HEK293 (cell line): Measurements from ENCODE around the gene IL1RL2.

Experiments
- CTCF ChIP-seq: fragments of 450-650 bp; formaldehyde crosslinking; IDR thresholded peaks from 2 replicates; pipeline ENCODE4 v1.5.1; 2016; ENCODE audit warnings: missing biosample characterization, missing genetic modification characterization
- KLF10 ChIP-seq: fragments of 450-650 bp; IDR thresholded peaks from 2 replicates; pipeline ENCODE4 v1.5.1; 2018; ENCODE audit warnings: missing biosample characterization, mild to moderate bottlenecking, missing genetic modification characterization
- OVOL3 ChIP-seq: fragments of 450-650 bp; formaldehyde crosslinking; IDR thresholded peaks from 2 replicates; pipeline ENCODE4 v1.5.1; 2016; ENCODE audit warnings: missing biosample characterization, missing genetic modification characterization
- REST ChIP-seq: fragments of 450-650 bp; formaldehyde crosslinking; IDR thresholded peaks from 2 replicates; pipeline ENCODE4 v1.5.1; 2016; ENCODE audit warnings: missing biosample characterization, missing genetic modification characterization
- ZBTB10 ChIP-seq: fragments of 450-650 bp; formaldehyde crosslinking; IDR thresholded peaks from 2 replicates; pipeline ENCODE4 v1.5.1; 2016; ENCODE audit warnings: missing biosample characterization, missing genetic modification characterization
- ZBTB7A ChIP-seq: fragments of 450-650 bp; formaldehyde crosslinking; IDR thresholded peaks from 2 replicates; pipeline ENCODE4 v1.5.1; 2016; ENCODE audit warnings: low read depth, missing biosample characterization, missing genetic modification characterization
- ZIC2 ChIP-seq: fragments of 450-650 bp; formaldehyde crosslinking; IDR thresholded peaks from 2 replicates; pipeline ENCODE4 v1.5.1; 2016; ENCODE audit warnings: missing biosample characterization, missing genetic modification characterization
- ZNF174 ChIP-seq: fragments of 450-650 bp; formaldehyde crosslinking; IDR thresholded peaks from 2 replicates; pipeline ENCODE4 v1.5.0; 2017; ENCODE audit warnings: missing biosample characterization, mild to moderate bottlenecking, missing genetic modification characterization
- ZNF302 ChIP-seq: fragments of 450-650 bp; formaldehyde crosslinking; IDR thresholded peaks from 2 replicates; pipeline ENCODE4 v1.5.1; 2016; ENCODE audit warnings: missing biosample characterization, missing genetic modification characterization, low read depth
- ZNF335 ChIP-seq: fragments of 450-650 bp; formaldehyde crosslinking; conservative IDR thresholded peaks from 2 replicates; pipeline ENCODE4 v1.5.1; 2016; ENCODE audit warnings: missing biosample characterization, missing genetic modification characterization
- ZNF501 ChIP-seq: fragments of 450-650 bp; formaldehyde crosslinking; IDR thresholded peaks from 2 replicates; pipeline ENCODE4 v1.5.1; 2016; ENCODE audit warnings: missing biosample characterization, missing genetic modification characterization
- ZNF529 ChIP-seq: fragments of 450-650 bp; formaldehyde crosslinking; IDR thresholded peaks from 2 replicates; pipeline ENCODE4 v1.5.1; 2017; ENCODE audit warnings: missing genetic modification characterization, missing biosample characterization; ENCODE audit not compliant: insufficient replicate concordance
- ZSCAN18 ChIP-seq: fragments of 450-650 bp; formaldehyde crosslinking; IDR thresholded peaks from 2 replicates; pipeline ENCODE4 v1.5.1; 2016; ENCODE audit warnings: missing biosample characterization, missing genetic modification characterization
- TF ChIP-seq, protein P1 (sequence below): fragments of 450-650 bp; formaldehyde crosslinking; IDR thresholded peaks from 2 replicates; pipeline ENCODE4 v1.5.1; 2016; ENCODE audit warnings: missing biosample characterization, missing genetic modification characterization

- peak; percentile 76 for TF ChIP-seq CTCF
- no peak for TF ChIP-seq ZBTB7A
- no peak for TF ChIP-seq ZBTB10
- no peak for TF ChIP-seq ZNF501 (tag by site-specific recombination)
- no peak for TF ChIP-seq OVOL3 (tag by site-specific recombination)
- peak; percentile 81 for TF ChIP-seq REST (tag by site-specific recombination)
- no peak for TF ChIP-seq ZNF335 (tag by site-specific recombination)
- no peak for TF ChIP-seq ZIC2 (tag by site-specific recombination)
- TF ChIP-seq ZNF302 (tag by site-specific recombination): no peak
- TF ChIP-seq ZSCAN18 (tag by site-specific recombination): no peak
- no peak for TF ChIP-seq KLF10 (tag by site-specific recombination)
- TF ChIP-seq, protein P1, sequence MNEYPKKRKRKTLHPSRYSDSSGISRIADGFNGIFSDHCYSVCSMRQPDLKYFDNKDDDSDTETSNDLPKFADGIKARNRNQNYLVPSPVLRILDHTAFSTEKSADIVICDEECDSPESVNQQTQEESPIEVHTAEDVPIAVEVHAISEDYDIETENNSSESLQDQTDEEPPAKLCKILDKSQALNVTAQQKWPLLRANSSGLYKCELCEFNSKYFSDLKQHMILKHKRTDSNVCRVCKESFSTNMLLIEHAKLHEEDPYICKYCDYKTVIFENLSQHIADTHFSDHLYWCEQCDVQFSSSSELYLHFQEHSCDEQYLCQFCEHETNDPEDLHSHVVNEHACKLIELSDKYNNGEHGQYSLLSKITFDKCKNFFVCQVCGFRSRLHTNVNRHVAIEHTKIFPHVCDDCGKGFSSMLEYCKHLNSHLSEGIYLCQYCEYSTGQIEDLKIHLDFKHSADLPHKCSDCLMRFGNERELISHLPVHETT (tag by site-specific recombination): no peak
- TF ChIP-seq ZNF529: no peak
- no peak for TF ChIP-seq ZNF174 (tag by site-specific recombination)
These were observed 54.0 kb downstream of the IL1RL2 start for GRCh38 chr2:102240640-102241370.
